DMS53 treated with DMSO at 0.1 percent for 48 hours (cell line): ENCODE measurements around the gene SHISA7.

Experiments used
- DNase-seq: peaks from one replicate; lab custom pipeline; 2025; ENCODE audit not compliant: unreplicated experiment; lab: John Stamatoyannopoulos, UW

Gene SHISA7

GRCh38 chr19:55443045-55443823 lies at the start of gene SHISA7:
Gene SHISA7 (minus strand): TSS chr19:55443300. CDS start chr19:55442863, 437 bp downstream.
- DNase-seq: no peak

GRCh38 chr19:55492362-55492944 lies 49.4 kb upstream of the SHISA7 start:
- peak; percentile 57 for DNase-seq

- DNase-seq: no peak
These were observed 48.7 kb upstream of the SHISA7 start for GRCh38 chr19:55491546-55492360.

- DNase-seq: no peak
These were observed 47.7 kb upstream of the SHISA7 start for GRCh38 chr19:55490478-55491432.

GRCh38 chr19:55489711-55490477 lies 46.8 kb upstream of the SHISA7 start:
- DNase-seq: no peak

- DNase-seq: no peak
These were observed 46.0 kb upstream of the SHISA7 start for GRCh38 chr19:55488986-55489710.

GRCh38 chr19:55487924-55488687 lies 45.0 kb upstream of the SHISA7 start, which contains the start of gene SSC5D:
Gene SSC5D (plus strand): TSS chr19:55488436. CDS start chr19:55488590, 154 bp downstream.
- DNase-seq: no peak

GRCh38 chr19:55486971-55487923 lies 44.1 kb upstream of the SHISA7 start:
- DNase-seq: peak; percentile 38

- no peak for DNase-seq
These were observed 43.2 kb upstream of the SHISA7 start for GRCh38 chr19:55486043-55486970.

GRCh38 chr19:55485439-55486011 lies 42.4 kb upstream of the SHISA7 start:
- no peak for DNase-seq

- DNase-seq: peak; percentile 31
These were observed 41.7 kb upstream of the SHISA7 start, which contains the start of gene NAT14 for GRCh38 chr19:55484593-55485438. Gene NAT14 (plus strand): TSS chr19:55485188. CDS start chr19:55485709, 521 bp downstream.

GRCh38 chr19:55483706-55484592 lies 40.8 kb upstream of the SHISA7 start:
- DNase-seq: no peak

- DNase-seq: no peak
These were observed 40.0 kb upstream of the SHISA7 start for GRCh38 chr19:55482967-55483705.
